ENCODE results near the gene CLDN25. TPM values are rescaled to one million over a fixed set of nuclear protein-coding genes. Genes with fewer than 3 reads are reported as not detected.

Gene CLDN25
- total and polyA plus RNA-seq, 10 donors = not detected

DNA sequence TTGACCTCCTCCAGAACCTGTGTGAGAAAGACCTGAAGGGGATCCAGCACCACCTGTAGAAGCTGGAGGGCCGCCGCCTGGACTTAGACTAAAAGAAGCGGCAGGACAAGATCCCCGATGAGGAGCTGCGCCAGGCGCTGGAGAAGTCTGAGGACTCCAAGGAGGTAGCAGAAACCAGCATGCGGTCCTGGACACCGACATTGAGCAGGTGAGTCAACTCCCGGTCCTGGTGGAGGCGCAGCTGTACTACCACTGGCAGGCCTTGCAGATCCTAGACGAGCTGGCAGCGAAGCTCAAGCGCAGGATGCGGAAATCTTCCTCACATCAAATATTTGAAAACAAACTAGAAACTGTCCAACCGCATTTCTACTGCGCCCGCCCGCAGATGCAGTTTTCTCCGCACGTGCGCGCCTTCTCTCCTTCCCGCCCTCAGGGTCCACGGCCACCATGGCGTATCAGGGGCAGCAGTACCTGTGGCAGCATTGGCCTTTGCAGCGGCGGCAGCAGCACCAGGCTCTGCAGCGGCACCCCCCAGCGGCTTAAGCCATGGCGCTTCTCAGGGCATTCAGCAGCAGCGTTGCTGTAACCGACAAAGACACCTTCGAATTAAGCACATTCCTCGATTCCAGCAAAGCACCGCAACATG, 10.2 kb downstream of the CLDN25 start:
- no peak overlapping the region for H3K4me3 ChIP-seq
- no peak for TF ChIP-seq POLR2A (IDR thresholded peaks at IDR 0.05)
- TF ChIP-seq, protein P1, sequence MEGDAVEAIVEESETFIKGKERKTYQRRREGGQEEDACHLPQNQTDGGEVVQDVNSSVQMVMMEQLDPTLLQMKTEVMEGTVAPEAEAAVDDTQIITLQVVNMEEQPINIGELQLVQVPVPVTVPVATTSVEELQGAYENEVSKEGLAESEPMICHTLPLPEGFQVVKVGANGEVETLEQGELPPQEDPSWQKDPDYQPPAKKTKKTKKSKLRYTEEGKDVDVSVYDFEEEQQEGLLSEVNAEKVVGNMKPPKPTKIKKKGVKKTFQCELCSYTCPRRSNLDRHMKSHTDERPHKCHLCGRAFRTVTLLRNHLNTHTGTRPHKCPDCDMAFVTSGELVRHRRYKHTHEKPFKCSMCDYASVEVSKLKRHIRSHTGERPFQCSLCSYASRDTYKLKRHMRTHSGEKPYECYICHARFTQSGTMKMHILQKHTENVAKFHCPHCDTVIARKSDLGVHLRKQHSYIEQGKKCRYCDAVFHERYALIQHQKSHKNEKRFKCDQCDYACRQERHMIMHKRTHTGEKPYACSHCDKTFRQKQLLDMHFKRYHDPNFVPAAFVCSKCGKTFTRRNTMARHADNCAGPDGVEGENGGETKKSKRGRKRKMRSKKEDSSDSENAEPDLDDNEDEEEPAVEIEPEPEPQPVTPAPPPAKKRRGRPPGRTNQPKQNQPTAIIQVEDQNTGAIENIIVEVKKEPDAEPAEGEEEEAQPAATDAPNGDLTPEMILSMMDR (IDR thresholded peaks at IDR 0.05 in 8 of 11, conservative IDR thresholded peaks at IDR 0.05 in 3 of 11) = no peak
- TF ChIP-seq POLR2AphosphoS5 (IDR thresholded peaks at IDR 0.05) = no peak
- no peaks in the 10 kb centered on the region for H3K9me3 ChIP-seq
- 86 to 94% (median 90%) methylated on average over 34 to 35 of the region's 35 CpGs for WGBS, 5 donors
- intact Hi-C loops (cut with DNase I; ENCODE audit: low total_unique reads) = loop anchor here (10.0 kb wide), 1 partner anchor 485 kb away; no protein-coding TSS in a partner anchor
- no peak for DNase-seq
- no peak overlapping the region for H3K27ac ChIP-seq
- no peaks in the 10 kb centered on the region for H3K4me1 ChIP-seq
- H3K27me3 ChIP-seq (replicated peaks in 1 of 7) = peaks cover 0 to 27% (median 0%) of the 10 kb centered on the region in 7 donors
- no peaks in the 10 kb centered on the region for H3K36me3 ChIP-seq

DNA sequence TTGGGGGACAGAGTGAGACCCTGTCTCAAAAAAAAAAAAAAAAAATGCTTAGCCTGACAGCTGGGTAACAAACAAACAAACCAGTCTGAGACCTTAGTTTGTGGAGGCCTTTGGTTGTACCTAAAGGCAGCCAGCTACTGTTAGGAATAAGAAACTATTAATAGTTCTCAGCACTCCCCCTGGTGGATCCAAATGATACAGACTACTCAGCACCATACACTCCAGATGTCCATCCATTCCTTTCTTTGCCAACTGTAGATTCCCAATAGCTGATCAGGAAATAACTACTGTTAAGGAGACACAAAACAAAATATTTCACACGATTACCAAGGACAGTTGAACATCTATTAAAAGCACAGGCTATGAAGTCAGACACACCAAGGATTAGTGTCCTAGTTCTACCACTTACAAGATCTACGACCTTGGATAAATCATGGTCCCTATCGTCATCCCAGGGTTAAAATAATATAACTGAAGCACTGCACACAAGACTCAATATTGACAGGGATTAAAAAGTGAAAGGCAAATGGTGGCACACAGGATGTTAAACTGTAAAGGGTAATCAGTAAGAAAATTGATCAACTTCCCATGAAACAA, 17.2 kb downstream of the CLDN25 start:
- intact Hi-C loops (cut with DNase I; ENCODE audit: low total_unique reads) = loop anchor here (10.0 kb wide), 1 partner anchor 492 kb away; no protein-coding TSS in a partner anchor

DNA sequence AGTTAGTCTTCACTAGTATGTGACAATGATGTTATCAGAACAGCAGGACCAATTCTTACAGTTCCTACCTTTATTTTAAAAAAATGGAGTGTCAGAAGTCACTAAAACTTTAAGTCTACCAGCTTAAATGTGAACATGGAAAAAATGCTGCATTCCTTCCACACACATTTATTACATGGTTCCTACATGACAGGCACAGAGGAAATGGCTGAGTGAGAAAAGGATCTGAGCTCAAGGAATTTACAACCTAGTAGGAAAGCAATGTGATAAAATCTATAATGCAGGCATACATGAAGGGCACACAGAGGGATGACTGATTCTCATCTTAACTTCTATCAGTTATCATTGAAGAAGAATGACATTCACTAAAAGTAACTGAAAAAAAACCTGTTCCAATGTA, 23.0 kb downstream of the CLDN25 start:
- TF ChIP-seq POLR2AphosphoS5 (IDR thresholded peaks at IDR 0.05) = no peak
- TF ChIP-seq POLR2A (IDR thresholded peaks at IDR 0.05) = no peak
- TF ChIP-seq, protein P1 (IDR thresholded peaks at IDR 0.05 in 8 of 11, conservative IDR thresholded peaks at IDR 0.05 in 3 of 11) = no peak
- Histone ChIP-seq H3K36me3 (peaks cover 0 to 99% (median 75%) of the 10 kb centered on the region in 6 donors), H3K27ac (no peak overlapping the region)

More for the DNA sequence above, 17.2 kb downstream of the CLDN25 start:
- H3K9me3 ChIP-seq = no peaks in the 10 kb centered on the region
- WGBS, 5 donors = 64 to 74% (median 68%) methylated on average over 3 of the region's 3 CpGs
- no peak for TF ChIP-seq POLR2AphosphoS5 (IDR thresholded peaks at IDR 0.05)
- TF ChIP-seq, protein P1 (IDR thresholded peaks at IDR 0.05 in 8 of 11, conservative IDR thresholded peaks at IDR 0.05 in 3 of 11) = peak in 8 of 11 experiments; percentile 39 to 66 (median 60)
- H3K4me1 ChIP-seq = no peaks in the 10 kb centered on the region
- DNase-seq = no peak
- no peak overlapping the region for H3K27ac ChIP-seq
- H3K27me3 ChIP-seq (replicated peaks in 1 of 7) = no peaks in the 10 kb centered on the region
- peaks cover 0 to 45% (median 31%) of the 10 kb centered on the region in 6 donors for H3K36me3 ChIP-seq
- no peak overlapping the region for H3K4me3 ChIP-seq

DNA sequence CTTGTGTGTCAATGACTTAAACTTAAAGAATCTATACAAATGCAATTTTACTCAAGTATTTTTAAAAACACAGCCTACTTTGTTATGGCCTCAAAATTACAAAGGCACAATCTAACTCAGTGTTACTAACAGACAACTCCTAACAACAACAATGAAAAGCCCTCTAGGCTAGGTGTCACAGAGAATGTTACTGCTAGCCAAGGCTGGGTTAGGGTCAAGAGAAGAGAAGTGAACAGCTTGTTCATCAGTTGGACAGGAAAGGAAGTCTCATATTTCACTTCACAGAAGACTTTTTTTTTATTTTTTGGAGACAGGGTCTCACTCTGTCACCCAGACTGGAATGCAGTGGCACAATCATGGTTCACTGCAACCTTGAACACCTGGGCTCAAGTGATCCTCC, 26.0 kb downstream of the CLDN25 start:
- Histone ChIP-seq H3K4me1 (no peaks in the 10 kb centered on the region), H3K9me3 (no peaks in the 10 kb centered on the region), H3K27ac (no peak overlapping the region), H3K27me3 (replicated peaks in 1 of 7) (no peaks in the 10 kb centered on the region), H3K36me3 (peaks cover 0 to 100% (median 74%) of the 10 kb centered on the region in 6 donors), H3K4me3 (no peak overlapping the region)
- TF ChIP-seq POLR2A (IDR thresholded peaks at IDR 0.05) (no peak), POLR2AphosphoS5 (IDR thresholded peaks at IDR 0.05) (no peak)
- TF ChIP-seq, protein P1 (IDR thresholded peaks at IDR 0.05 in 8 of 11, conservative IDR thresholded peaks at IDR 0.05 in 3 of 11) = no peak
- intact Hi-C loops (cut with DNase I; ENCODE audit: low total_unique reads) = no loop called here
- no peak for DNase-seq

More for the DNA sequence above, 23.0 kb downstream of the CLDN25 start:
- Histone ChIP-seq H3K9me3 (no peaks in the 10 kb centered on the region), H3K4me3 (no peak overlapping the region), H3K4me1 (no peaks in the 10 kb centered on the region), H3K27me3 (replicated peaks in 1 of 7) (no peaks in the 10 kb centered on the region)
- intact Hi-C loops (cut with DNase I; ENCODE audit: low total_unique reads) = no loop called here
- DNase-seq = no peak

Data from spleen (tissue), 11 donors.